GM10847 (cell line): ENCODE data around the gene HOXC10.

Source experiments
- POLR2A ChIP-seq: IDR thresholded peaks from 2 replicates; pipeline ENCODE4 v1.6.1; 2011; ENCODE audit not compliant: insufficient read length; ENCODE audit errors: extremely low read depth

The HOXC10 gene

GRCh38 chr12:54014377-54015017 is 29.6 kb downstream of the HOXC10 start:
- TF ChIP-seq POLR2A = no peak

DNA sequence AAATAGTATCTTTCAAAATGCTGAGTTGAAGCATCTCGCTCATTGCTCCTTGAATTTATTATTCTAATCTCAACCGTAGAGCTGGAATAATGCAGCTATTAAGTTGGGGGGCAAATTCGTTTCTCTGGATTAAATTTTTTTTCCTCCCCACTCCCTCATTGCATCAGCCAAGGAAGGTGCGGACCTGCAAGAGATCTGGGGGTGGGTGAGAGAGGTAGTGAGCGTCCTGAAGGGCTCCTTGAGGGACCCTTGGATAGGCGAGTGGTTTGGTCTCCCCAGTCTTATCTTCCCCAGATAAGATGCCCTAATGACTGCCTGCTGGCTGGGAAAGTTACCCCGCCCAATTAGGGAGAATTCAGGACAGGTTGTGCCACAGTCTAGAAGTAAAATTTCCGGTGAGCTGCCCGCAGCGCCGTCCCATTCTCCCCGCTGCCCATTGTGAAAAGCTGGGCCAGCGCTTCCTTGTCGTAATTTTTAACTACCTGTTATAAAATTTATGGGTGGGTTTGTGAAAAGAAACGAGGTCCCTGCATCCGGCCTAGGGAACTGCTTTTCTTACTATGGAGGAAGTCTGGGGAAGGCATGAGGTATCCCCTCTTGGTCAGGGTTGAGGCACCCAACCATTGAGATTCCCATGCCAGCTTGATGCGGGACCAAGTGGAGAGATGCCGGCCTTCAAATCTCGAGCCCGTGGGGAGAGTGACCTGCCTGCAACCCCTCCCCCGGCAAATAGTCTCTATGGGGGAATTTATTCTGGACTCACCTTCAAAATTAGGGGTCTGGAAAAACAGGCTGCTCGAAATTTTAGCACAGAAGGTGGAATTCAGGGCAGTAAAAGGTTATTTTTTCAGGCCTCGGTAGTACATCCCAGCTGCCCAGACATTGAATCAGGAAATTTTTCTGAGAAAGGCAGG is 30.3 kb downstream of the HOXC10 start:
- TF ChIP-seq POLR2A = no peak

- TF ChIP-seq POLR2A = no peak
Measured at GRCh38 chr12:54016051-54016450, 31.1 kb downstream of the HOXC10 start.

GRCh38 chr12:54016478-54016964 is 31.6 kb downstream of the HOXC10 start:
- no peak for TF ChIP-seq POLR2A

DNA sequence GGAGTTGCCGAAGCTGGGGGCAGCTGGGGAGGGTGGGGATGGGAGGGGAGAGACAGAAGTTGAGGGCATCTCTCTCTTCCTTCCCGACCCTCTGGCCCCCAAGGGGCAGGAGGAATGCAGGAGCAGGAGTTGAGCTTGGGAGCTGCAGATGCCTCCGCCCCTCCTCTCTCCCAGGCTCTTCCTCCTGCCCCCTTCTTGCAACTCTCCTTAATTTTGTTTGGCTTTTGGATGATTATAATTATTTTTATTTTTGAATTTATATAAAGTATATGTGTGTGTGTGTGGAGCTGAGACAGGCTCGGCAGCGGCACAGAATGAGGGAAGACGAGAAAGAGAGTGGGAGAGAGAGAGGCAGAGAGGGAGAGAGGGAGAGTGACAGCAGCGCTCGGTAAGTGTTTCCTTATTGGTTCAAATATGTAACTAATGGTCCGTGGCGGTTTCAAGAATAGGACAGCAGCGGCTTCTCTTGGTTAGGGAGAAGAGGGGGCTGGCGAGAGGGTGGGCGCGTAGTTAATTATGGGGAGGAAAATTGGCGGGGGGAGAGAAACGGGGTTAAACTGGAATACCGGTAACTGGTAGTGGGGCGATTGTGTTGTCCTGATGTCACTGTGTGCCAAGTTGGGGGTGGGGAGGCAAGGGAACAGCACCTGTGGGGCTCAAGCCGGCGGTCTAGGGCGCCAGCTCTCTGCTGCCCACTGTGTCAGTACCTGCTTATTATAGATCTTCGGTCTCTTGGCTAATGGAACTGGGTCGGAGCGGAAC is 32.3 kb downstream of the HOXC10 start:
- TF ChIP-seq POLR2A = no peak

- TF ChIP-seq POLR2A = peak; percentile 63
Measured at GRCh38 chr12:54017878-54018467, 33.0 kb downstream of the HOXC10 start.

DNA sequence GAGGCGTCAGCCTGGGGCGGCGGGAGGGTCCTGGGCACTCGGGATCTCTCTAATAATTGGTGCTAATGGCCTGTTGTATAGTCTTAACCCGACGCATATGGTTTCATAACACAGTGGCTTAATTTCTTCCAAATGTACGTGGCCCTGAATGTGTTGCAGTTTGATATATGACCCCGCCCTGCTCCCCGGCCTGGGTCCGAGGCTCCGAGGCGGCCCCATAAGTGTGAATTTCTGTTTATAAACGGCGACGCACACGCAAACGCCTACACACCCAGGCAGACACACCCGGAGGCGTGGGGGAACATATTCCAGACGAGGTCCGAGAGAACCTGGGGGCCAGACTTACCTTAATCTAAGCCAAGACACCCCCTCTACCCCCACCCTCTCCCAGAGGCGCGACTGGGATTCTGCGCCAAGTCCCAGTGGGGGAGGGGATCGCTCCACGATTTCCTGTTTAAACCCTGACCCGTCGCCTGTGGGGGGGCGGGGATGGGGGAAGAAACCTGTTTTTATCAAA is 33.6 kb downstream of the HOXC10 start:
- no peak for TF ChIP-seq POLR2A

DNA sequence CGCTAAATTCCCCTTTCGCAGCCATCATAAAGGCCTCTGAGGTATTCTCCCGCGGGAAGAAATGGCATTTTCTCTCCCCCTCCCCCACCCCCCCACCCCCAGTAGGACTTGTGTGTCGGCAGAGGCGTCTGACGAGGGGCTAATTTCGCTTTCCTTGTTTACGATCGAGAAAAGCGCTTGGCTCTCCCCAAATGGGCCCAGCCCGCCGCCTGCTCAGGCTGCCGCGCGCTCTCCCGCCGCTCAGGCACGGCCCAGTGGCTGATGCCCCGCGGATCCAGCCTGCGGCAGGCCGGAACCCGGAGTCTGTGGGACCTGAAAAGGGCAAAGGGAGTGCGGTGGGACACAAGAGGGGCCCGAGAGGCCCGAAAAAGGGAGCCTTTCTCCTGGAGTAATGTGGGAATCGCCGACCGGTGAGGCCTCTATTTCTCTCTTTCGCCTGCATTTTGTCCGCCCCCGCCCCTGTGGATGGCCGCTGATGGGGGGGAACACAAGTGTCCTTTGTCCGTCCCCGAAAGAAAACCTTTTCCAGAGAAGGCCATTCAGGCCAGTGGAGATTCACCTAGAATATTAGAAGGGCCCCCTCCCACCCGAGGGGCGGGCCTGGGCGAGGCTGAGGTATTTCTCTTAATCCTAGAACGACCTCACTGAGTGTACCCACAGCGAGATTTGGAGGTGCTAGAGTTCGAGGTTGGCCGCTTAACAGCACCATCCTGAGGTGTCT is 34.3 kb downstream of the HOXC10 start:
- TF ChIP-seq POLR2A = no peak

DNA sequence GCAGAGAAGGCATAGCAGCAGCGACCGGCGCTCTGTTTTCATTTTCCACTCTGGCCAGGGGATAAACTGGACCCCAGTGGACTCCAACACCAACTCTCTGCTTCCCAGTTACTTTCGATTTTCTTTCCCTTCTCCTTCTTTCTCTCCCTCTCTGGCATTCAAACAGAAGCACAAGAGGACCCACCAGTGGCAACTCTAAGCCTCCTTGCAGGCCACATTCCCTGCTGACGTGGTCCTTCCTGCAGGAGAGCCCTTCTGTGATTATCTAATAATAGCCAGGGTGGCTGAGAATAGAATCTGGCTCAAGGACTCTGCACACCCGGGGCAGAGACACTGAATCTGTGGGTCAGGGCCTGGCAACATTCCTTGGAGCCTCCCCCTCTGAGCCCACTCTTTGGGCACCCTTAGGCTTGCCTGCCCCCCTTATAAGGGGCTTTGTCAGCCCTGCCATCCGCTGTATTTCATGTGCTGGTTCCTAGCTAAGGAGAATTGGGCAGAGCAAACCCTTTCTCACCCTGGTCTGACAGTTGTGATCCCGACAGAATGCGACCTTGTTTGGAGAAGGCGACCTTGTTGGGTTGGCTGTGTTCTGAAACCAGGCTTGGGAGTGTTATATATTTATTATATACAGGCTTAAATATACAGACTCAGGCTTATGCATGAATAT is 35.1 kb downstream of the HOXC10 start:
- TF ChIP-seq POLR2A = no peak

DNA sequence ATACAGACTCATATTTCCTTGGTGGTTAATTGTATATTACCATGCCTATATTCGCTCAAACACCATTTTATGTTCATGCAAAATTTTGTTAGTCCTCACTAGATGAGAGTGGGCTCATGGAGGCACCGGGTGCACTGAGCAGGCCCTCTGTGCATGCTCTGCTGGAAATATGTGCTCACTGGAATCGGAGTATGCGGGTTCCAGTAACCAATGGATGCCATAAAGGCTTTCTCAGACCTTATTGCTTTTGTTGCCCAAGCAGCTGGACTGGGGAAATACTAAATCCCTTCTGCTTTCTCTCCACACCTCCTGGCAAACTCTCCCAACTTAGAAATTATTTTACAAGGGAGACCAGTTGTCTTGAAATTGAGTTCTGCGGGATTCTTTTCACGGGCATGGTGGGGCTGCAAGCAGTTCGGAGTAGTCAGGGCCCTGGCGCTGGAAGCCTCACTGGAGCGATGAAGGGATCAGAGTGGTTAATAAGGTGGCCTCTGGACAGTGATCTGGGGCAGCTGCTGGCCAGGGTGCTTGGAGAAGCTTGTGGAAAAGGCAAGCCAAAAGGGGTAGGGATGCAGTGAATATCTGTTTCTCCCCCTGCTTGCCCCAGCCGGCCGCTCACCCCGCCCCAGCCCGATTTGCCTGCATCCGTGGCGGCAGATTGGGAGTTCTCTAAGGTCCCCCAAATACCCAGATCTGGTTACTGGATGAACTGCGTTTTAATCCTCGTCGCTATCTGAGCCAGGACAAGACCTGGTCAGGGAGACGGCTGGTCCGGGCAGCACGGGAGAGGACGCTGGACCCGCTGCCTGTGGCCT is 35.9 kb downstream of the HOXC10 start:
- TF ChIP-seq POLR2A = no peak

- no peak for TF ChIP-seq POLR2A
Measured at GRCh38 chr12:54021432-54022013, 36.6 kb downstream of the HOXC10 start.
